HCT116 (cell line): ENCODE results near the gene MBD5. TPM values are rescaled to one million over a fixed set of nuclear protein-coding genes. Genes with fewer than 3 reads are reported as not detected.

Experiments
- ATAC-seq: fragments of 200-7000 bp; cut with Tn5 transposase; 2 replicates; pipeline ENCODE4 v1.9.1; 2020; ENCODE audit warnings: mild to moderate bottlenecking, moderate library complexity
- BruUV-seq: library from RNA; stranded (reverse); fragments of 400-500 nt; replicated peaks from 2 replicates; lab custom pipeline; 2021; lab: Mats Ljungman, UMichigan
- CTCF ChIA-PET: fragments of 300-600 bp; sonication (Branson Sonifier 250); formaldehyde crosslinking; loops from one replicate; lab custom pipeline; 2021; ENCODE audit warnings: antibody characterized with exemption; lab: Charles Lee
- POLR2A ChIA-PET: fragments of 300-600, 350-600 bp; sonication (Branson Sonifier 250); formaldehyde crosslinking; loops from one replicate; lab custom pipeline; 2021; ENCODE audit warnings: antibody characterized with exemption; lab: Charles Lee
- RAD21 ChIA-PET, 2 experiments: fragments of 300-600 bp; sonication (Branson Sonifier 250); formaldehyde crosslinking; loops; one replicate each; lab custom pipeline; 2023; ENCODE audit warnings: low total read pairs in 2 of 2; ENCODE audit not compliant: uncharacterized antibody in 2 of 2, unreplicated experiment in 2 of 2, low non-redundant PET in 1 of 2; lab: Charles Lee
- DNase-seq: peaks from one replicate; pipeline ENCODE4 v3.0.0-alpha.2; 2010; ENCODE audit warnings: low read depth, low spot score
- H2AFZ ChIP-seq: fragments of 200-600 bp; shearing (Covaris generic), sonication (generic); 2 replicates; pipeline ENCODE4 v1.6.1; 2017; ENCODE audit warnings: low read depth, mixed run types, mixed read lengths, antibody characterized with exemption, low read length; ENCODE audit not compliant: poor library complexity, severe bottlenecking
- H3K27ac ChIP-seq: 2 replicates; pipeline ENCODE4 v1.5.1; 2012; ENCODE audit warnings: low read depth, low read length
- H3K27me3 ChIP-seq: fragments of 200-600 bp; sonication (generic); 2 replicates; pipeline ENCODE4 v1.6.1; 2016; ENCODE audit warnings: mixed run types, low read length, mixed read lengths; ENCODE audit not compliant: insufficient read depth
- H3K36me3 ChIP-seq, 2 experiments: fragments of 200-500 bp in 1 of 2; fragments of 200-600 bp in 1 of 2; sonication (Bioruptor generic) in 1 of 2; sonication (generic) in 1 of 2; 2 replicates each; pipeline versions ENCODE4 v1.5.1 to v1.6.1; 2014 to 2016; ENCODE audit warnings: low read length in 2 of 2, inconsistent platforms in 1 of 2, mixed read lengths in 1 of 2, mixed run types in 1 of 2; ENCODE audit not compliant: insufficient read depth in 2 of 2, control insufficient read depth in 1 of 2
- H3K4me1 ChIP-seq, 2 experiments: fragments of 200-600 bp in 1 of 2; sonication (generic) in 1 of 2; 2 replicates each; pipeline versions ENCODE4 v1.5.1 to v1.6.1; 2012 to 2017; ENCODE audit warnings: low read length in 2 of 2, inconsistent platforms in 1 of 2, mild to moderate bottlenecking in 1 of 2, mixed read lengths in 1 of 2, mixed run types in 1 of 2, moderate library complexity in 1 of 2; ENCODE audit not compliant: insufficient read depth in 2 of 2, control insufficient read depth in 1 of 2
- H3K4me2 ChIP-seq: fragments of 200-600 bp; sonication (generic); 2 replicates; pipeline ENCODE4 v1.6.1; 2017; ENCODE audit warnings: mixed run types, low read length, mixed read lengths
- H3K4me3 ChIP-seq, 2 experiments: fragments of 200-600 bp in 1 of 2; sonication (generic) in 1 of 2; replicated peaks in 1 of 2; 2 replicates each; pipeline ENCODE4 v1.5.1; 2011 to 2016; ENCODE audit warnings: low read length in 2 of 2, control low read depth in 1 of 2, low read depth in 1 of 2, mild to moderate bottlenecking in 1 of 2, mixed read lengths in 1 of 2, mixed run types in 1 of 2
- H3K79me2 ChIP-seq: fragments of 200-600 bp; sonication (generic); 2 replicates; pipeline ENCODE4 v1.6.1; 2017; ENCODE audit warnings: mild to moderate bottlenecking, mixed run types, low read length, moderate library complexity, mixed read lengths; ENCODE audit not compliant: insufficient read depth
- H3K9ac ChIP-seq: fragments of 200-600 bp; sonication (generic); 2 replicates; pipeline ENCODE4 v1.6.1; 2016; ENCODE audit warnings: low read length, mixed read lengths
- H3K9me2 ChIP-seq: fragments of 200-600 bp; sonication (generic), shearing (Covaris generic); 2 replicates; pipeline ENCODE4 v1.6.1; 2017; ENCODE audit warnings: mixed run types, mild to moderate bottlenecking, moderate library complexity; ENCODE audit not compliant: insufficient read depth
- H3K9me3 ChIP-seq, 2 experiments: fragments of 200-500 bp in 1 of 2; fragments of 200-600 bp in 1 of 2; sonication (Bioruptor generic) in 1 of 2; sonication (generic) in 1 of 2; 2 replicates each; pipeline ENCODE4 v1.6.1; 2014 to 2017; ENCODE audit warnings: low read length in 2 of 2, mixed read lengths in 2 of 2, inconsistent platforms in 1 of 2, low read depth in 1 of 2, mild to moderate bottlenecking in 1 of 2, mixed run types in 1 of 2, moderate library complexity in 1 of 2; ENCODE audit not compliant: control insufficient read depth in 1 of 2, insufficient read depth in 1 of 2
- H4K20me1 ChIP-seq: fragments of 200-600 bp; sonication (generic), shearing (Covaris generic); 2 replicates; pipeline ENCODE4 v1.6.1; 2017; ENCODE audit warnings: mixed run types, mild to moderate bottlenecking, moderate library complexity; ENCODE audit not compliant: insufficient read depth
- CBX3 ChIP-seq: IDR thresholded peaks from 2 replicates; pipeline ENCODE4 v1.6.1; 2012; ENCODE audit warnings: low read depth
- CEBPB ChIP-seq: IDR thresholded peaks from 2 replicates; pipeline ENCODE4 v1.6.1; 2012; ENCODE audit warnings: low read depth
- EGR1 ChIP-seq: IDR thresholded peaks from 2 replicates; pipeline ENCODE4 v1.6.1; 2012; ENCODE audit warnings: low read depth
- ELF1 ChIP-seq: IDR thresholded peaks from 2 replicates; pipeline ENCODE4 v1.6.1; 2012; ENCODE audit warnings: low read depth, borderline replicate concordance
- FOSL1 ChIP-seq: IDR thresholded peaks from 2 replicates; pipeline ENCODE4 v1.6.1; 2012; ENCODE audit warnings: low read depth
- JUND ChIP-seq: IDR thresholded peaks from 2 replicates; pipeline ENCODE4 v1.6.1; 2012
- POLR2A ChIP-seq: IDR thresholded peaks from 2 replicates; pipeline ENCODE4 v1.7.0; 2011; ENCODE audit warnings: borderline replicate concordance; ENCODE audit not compliant: insufficient read depth, insufficient read length; ENCODE audit errors: extremely low read depth
- POLR2AphosphoS5 ChIP-seq: IDR thresholded peaks from 2 replicates; pipeline ENCODE4 v1.6.1; 2011; ENCODE audit warnings: mild to moderate bottlenecking, low read depth, low read length, moderate library complexity
- REST ChIP-seq: IDR thresholded peaks from 2 replicates; pipeline ENCODE4 v1.6.1; 2012; ENCODE audit warnings: low read depth
- SP1 ChIP-seq: IDR thresholded peaks from 2 replicates; pipeline ENCODE4 v1.6.1; 2012; ENCODE audit warnings: low read depth
- TCF7L2 ChIP-seq: IDR thresholded peaks from 2 replicates; pipeline ENCODE4 v1.7.0; 2011; ENCODE audit warnings: borderline replicate concordance, inconsistent platforms; ENCODE audit not compliant: insufficient read depth, insufficient read length; ENCODE audit errors: extremely low read depth
- ZNF274 ChIP-seq: fragments of 200-500 bp; sonication (Bioruptor generic); IDR thresholded peaks from 2 replicates; pipeline ENCODE4 v1.6.1; 2014; ENCODE audit warnings: mild to moderate bottlenecking, low read depth, low read length, inconsistent platforms
- intact Hi-C: fragments of 100-400 bp; cut with micrococcal nuclease; formaldehyde crosslinking; loops from 2 replicates; pipeline ENCODE4 v1.10.0; 2022
- total RNA-seq: library from RNA; stranded (reverse); gene quantifications from one replicate; pipeline ENCODE4 v1.2.1, GENCODE V29; 2021; ENCODE audit not compliant: unreplicated experiment
- TF ChIP-seq, protein P1 (sequence below): IDR thresholded peaks from 2 replicates; pipeline ENCODE4 v1.6.1; 2011; ENCODE audit warnings: mild to moderate bottlenecking, low read length, moderate library complexity; ENCODE audit not compliant: insufficient replicate concordance; ENCODE audit errors: extremely low read depth

MBD5 gene
- total RNA-seq, 1 experiment from 2014 or later, result 20.5 TPM

GRCh38 chr2:148067801-148068200 is 46.9 kb downstream of the MBD5 start:
- H3K36me3 ChIP-seq, result no peaks in the 10 kb centered on the region
- H3K9me2 ChIP-seq, result no peaks in the 10 kb centered on the region
- intact Hi-C loops, result no loop called here
- H3K27ac ChIP-seq, result no peak overlapping the region
- H2AFZ ChIP-seq, result no peak overlapping the region
- no peaks in the 10 kb centered on the region for H3K79me2 ChIP-seq
- no peak overlapping the region for H3K4me2 ChIP-seq
- no peaks in the 10 kb centered on the region for H3K4me1 ChIP-seq
- H4K20me1 ChIP-seq, result no peaks in the 10 kb centered on the region
- no peak overlapping the region for H3K4me3 ChIP-seq
- ChIA-PET RAD21 (no interaction called here), CTCF (no interaction called here), POLR2A (no interaction called here)
- TF ChIP-seq CEBPB (no peak), TCF7L2 (no peak), POLR2A (no peak), EGR1 (no peak), ELF1 (no peak), SP1 (no peak)
- TF ChIP-seq, protein P1, sequence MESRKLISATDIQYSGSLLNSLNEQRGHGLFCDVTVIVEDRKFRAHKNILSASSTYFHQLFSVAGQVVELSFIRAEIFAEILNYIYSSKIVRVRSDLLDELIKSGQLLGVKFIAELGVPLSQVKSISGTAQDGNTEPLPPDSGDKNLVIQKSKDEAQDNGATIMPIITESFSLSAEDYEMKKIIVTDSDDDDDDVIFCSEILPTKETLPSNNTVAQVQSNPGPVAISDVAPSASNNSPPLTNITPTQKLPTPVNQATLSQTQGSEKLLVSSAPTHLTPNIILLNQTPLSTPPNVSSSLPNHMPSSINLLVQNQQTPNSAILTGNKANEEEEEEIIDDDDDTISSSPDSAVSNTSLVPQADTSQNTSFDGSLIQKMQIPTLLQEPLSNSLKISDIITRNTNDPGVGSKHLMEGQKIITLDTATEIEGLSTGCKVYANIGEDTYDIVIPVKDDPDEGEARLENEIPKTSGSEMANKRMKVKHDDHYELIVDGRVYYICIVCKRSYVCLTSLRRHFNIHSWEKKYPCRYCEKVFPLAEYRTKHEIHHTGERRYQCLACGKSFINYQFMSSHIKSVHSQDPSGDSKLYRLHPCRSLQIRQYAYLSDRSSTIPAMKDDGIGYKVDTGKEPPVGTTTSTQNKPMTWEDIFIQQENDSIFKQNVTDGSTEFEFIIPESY, result no peak
- ATAC-seq, result no peak
- H3K9me3 ChIP-seq, result no peaks in the 10 kb centered on the region
- H3K27me3 ChIP-seq, result no peaks in the 10 kb centered on the region
- BruUV-seq, result no TSS peak
- no peak for DNase-seq
- no peak overlapping the region for H3K9ac ChIP-seq

- Histone ChIP-seq H3K9ac (no peak overlapping the region), H4K20me1 (no peaks in the 10 kb centered on the region), H3K36me3 (no peaks in the 10 kb centered on the region), H3K27me3 (no peaks in the 10 kb centered on the region), H3K4me3 (no peak overlapping the region), H3K79me2 (no peaks in the 10 kb centered on the region), H3K9me3 (no peaks in the 10 kb centered on the region; a peak in 1 of 4 replicates), H3K27ac (no peak overlapping the region), H2AFZ (no peak overlapping the region), H3K4me1 (no peaks in the 10 kb centered on the region), H3K4me2 (no peak overlapping the region), H3K9me2 (no peaks in the 10 kb centered on the region)
- POLR2A ChIA-PET, result no interaction called here
- no peak for DNase-seq
- RAD21 ChIA-PET, result no interaction called here
- CTCF ChIA-PET, result no interaction called here
- no peak for ATAC-seq
- intact Hi-C loops, result no loop called here
- no TSS peak for BruUV-seq
- TF ChIP-seq CEBPB (no peak), ELF1 (no peak), CBX3 (no peak), POLR2A (no peak), JUND (no peak), FOSL1 (no peak), REST (no peak), POLR2AphosphoS5 (no peak), ZNF274 (no peak)
- TF ChIP-seq, protein P1, result no peak
These were observed 50.5 kb downstream of the MBD5 start for GRCh38 chr2:148071351-148071750.
